ENCODE measurements around the gene METRN.
A peak's percentile ranks its signal among the peaks of the same experiment; 100 is the strongest.

Gene METRN

GRCh38 chr16:677316-678190, 37.4 kb upstream of the METRN start:
- no peak for DNase-seq (ENCODE audit: low spot score)

DNA sequence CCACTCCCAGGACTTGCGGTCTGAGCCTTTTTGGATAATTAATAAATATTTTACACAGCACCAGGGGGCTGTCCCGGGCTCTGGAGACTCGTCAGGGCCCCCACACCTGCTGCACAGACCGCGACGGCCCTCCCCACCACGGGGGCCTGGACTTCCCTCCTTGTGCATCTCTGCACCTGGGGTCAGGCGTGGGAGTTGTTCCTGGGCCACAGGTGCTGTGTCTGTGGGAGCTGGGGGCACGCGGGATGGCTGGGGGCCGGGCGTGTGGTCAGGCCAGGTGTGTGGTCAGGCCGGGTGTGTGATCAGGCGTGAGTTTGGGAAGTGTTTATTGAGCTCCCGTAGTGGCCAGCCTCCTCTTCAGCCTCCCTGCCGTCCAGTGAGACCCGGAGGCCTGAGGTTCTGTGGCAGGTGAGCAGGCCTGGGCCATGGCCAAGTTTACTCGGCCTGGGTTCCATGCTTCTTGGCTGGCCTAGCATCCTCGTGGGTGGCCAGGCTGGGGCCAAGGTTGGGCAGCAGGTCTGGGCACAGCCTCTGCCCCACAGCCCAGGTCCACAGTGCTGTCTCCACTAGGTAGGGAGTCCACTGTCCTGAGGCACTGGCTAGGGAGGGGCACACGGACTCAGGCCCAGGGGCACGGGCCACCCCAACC, 36.6 kb upstream of the METRN start:
- no peak for DNase-seq (ENCODE audit: low spot score)

DNA sequence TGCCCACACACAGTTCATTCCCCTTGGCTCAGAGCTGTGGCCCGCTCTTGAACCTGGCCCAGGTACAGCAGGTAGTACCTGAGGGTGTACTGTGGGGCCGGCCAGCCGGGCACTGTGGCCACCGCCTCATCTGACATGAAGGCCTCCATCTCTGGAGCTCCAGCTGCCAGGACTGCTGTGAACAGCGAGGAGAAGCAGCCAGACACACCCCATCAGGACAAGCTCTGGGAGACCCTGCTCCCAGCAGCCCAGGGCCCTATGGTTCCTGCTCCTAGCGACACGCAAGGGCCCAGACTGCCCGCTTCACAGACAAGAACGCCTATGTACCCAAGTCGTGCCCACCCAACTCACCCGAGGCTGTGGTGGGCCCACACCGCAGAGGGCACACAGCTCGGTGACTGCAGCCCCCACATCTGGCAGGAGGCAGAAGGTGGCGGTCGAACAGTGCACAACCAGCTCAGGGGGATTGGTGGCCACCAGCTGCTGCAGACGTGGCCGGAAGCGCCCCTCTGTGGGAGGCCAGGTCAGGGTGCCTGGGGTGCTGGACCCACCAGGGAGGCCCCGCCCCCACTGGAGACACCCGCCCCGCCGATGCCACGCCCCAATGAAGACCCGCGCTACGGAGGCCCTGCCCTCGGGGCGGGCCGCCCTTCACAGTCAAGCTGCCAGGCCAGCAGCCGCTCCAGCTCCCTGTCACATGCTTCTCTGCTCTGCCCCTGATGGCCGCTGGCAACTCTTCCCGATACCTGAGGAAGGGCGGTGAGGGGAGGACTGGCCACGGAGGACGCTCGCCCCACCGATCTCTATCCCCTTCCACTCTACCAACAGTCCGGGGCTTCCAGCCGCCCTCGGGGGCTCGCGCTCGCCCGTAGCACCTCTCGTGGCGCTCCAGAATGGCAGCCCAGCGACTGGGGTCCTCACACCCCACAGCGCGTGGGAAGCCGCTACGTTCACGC, 35.8 kb upstream of the METRN start:
- peak; percentile 31 for DNase-seq (ENCODE audit: low spot score)

DNA sequence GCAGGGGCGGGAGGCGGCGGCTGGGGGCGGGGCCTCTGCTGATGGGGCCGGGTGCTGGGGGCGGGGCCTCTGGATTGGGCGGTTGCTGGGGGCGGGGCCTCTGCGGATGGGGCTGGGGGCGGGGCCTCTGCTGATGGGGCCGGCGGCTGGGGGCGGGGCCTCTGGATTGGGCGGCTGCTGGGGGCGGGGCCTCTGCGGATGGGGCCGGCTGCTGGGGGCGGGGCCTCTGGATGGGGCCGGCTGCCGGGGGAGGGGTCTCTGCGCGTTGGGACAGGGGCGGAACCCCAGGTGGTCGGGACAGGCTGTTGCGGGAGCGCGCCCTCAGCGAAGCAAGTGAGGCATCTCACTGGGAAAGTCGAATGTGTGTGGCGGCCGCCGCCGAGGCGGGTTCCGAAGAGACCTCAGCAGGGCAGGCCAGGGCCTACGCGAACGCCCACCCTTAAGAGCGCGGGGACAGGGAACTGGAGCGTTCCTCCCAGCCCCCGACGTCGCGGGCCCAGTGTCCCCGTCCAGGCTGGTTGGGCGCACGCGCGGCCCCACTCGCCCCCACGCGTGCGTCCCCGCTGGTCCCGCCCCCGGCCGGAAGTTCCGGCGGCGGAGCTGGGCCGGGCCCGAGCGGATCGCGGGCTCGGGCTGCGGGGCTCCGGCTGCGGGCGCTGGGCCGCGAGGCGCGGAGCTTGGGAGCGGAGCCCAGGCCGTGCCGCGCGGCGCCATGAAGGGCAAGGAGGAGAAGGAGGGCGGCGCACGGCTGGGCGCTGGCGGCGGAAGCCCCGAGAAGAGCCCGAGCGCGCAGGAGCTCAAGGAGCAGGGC, 34.9 kb upstream of the METRN start, which contains the start of gene STUB1:
STUB1 (plus strand) TSS at position 597 of the 811 bp plus-strand sequence; CDS start at position 713, 116 bp downstream.
- DNase-seq (ENCODE audit: low spot score), result peak; percentile 80

- DNase-seq (ENCODE audit: low spot score), result no peak
Measured at GRCh38 chr16:680625-680945, 34.3 kb upstream of the METRN start.

GRCh38 chr16:680967-681745, 33.8 kb upstream of the METRN start:
- DNase-seq (ENCODE audit: low spot score), result no peak

DNA sequence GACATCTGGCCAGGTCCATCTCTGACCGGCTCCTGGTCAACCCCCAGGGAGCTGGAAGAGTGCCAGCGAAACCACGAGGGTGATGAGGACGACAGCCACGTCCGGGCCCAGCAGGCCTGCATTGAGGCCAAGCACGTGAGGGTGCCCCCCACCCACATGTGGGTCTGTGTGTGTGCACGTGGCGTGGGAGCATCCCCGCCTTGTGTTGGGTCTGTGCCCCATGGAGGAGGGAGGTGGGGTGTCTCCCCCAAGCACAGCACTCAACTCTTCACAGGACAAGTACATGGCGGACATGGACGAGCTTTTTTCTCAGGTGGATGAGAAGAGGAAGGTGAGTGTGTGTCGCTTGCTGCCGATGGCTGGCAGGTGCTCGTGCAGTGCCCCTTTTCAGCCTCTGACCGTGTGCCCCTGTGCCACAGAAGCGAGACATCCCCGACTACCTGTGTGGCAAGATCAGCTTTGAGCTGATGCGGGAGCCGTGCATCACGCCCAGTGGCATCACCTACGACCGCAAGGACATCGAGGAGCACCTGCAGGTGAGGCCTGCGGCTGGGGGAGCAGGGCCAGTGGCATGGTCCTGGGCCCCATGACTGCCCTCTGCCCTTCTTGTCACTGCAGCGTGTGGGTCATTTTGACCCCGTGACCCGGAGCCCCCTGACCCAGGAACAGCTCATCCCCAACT, 33.0 kb upstream of the METRN start:
- no peak for DNase-seq (ENCODE audit: low spot score)

GRCh38 chr16:682493-683395, 32.2 kb upstream of the METRN start:
- DNase-seq (ENCODE audit: low spot score), result no peak

DNA sequence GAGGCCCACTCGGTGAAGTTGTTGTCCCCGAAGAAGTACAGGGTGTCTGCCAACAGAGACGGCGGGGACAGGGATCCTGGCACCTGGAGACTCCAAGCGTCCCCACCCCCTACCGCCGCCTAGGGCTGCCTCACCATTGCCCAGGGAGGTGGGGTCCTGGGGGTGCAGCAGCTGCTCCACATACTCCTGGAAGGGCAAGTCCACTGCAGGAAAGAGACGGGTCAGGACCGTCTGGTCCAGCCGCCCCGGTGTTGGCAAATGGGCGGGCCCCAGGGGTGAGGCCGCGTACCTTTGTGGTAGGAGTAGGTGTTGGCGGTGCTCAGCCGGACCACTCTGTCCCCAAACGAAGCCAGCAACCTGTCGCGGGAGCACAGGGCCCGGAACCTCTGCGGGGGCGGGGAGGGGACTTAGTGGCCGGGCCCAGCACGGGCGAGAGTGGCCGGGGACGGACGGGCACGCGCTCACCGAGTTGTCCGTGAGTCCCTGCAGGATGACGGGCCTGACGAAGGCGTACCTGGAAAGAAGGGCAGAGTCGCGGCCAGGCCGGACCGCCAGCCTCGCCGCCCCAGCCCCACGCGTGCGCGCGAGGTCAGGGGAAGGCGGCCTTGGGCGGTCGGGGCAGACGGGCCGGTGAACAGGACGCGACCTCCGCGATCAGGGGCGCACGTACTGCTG, 31.4 kb upstream of the METRN start:
- DNase-seq (ENCODE audit: low spot score), result no peak

- peak; percentile 97 for DNase-seq (ENCODE audit: low spot score)
Measured at GRCh38 chr16:684071-684794, 30.7 kb upstream of the METRN start, which contains the start of gene JMJD8. Gene JMJD8, minus strand, starts transcription at chr16:684334. Its CDS starts 15 bp downstream, at chr16:684319.

- DNase-seq (ENCODE audit: low spot score), result no peak
Measured at GRCh38 chr16:684961-685696, 29.8 kb upstream of the METRN start.

DNA sequence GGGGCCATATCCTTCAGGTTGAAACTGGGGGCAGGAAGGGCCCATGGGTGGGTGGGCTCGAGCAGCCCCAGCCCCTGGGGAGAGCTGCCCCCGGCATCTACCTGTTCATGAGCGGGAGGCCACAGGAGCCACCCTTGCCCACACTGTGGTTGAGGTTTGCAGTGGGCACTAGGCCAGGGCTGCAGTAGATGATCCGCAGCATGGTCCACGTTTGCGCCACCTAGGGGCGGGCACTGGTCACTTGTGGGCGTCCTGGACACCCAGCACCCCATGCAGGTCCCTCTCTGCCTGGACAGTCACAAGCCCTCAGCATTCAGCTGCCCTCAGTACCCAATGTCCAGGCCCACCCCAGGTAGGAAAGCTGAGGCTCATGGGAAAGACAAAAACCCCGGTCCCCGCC, 29.0 kb upstream of the METRN start:
- DNase-seq (ENCODE audit: low spot score), result no peak

DNA sequence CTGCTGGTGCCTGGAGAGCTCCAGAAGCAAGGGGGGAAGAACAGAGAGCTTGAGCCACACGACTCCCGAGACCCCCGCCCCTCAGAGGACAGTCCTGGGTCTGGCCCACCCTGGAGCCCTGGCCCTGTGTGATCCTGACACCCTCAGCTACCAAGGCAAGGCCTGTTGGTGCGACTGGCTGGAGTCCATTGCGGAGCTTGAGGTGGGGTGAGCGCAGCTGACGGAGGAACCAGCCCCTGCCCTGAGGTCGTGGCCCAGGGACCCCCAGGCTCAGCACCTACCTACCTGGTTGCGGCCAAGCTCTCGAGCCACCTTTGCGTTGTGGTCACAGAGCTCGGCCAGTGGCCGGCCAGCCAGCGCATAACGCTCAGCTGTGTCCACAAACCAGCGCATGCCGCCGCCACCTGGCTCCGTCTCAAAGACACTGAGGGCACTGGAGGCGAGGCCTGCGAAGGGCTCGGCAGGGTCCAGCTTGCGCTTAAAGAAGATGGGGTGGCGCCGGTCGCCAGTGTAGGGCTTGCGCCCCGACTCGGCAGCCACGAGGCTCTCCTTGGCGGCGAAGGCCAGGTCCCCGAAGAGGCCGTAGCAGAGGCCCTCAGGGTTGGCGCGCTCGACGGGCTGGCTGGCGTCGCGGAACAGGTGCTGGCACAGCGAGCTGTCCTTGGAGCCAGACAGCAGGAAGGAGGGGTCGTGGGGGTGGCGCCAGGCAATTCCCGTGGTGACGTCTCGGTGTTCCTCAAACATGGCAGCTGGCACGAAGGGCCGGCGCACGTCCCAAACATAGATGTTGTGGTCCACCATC, 28.3 kb upstream of the METRN start:
- DNase-seq (ENCODE audit: low spot score), result no peak

DNA sequence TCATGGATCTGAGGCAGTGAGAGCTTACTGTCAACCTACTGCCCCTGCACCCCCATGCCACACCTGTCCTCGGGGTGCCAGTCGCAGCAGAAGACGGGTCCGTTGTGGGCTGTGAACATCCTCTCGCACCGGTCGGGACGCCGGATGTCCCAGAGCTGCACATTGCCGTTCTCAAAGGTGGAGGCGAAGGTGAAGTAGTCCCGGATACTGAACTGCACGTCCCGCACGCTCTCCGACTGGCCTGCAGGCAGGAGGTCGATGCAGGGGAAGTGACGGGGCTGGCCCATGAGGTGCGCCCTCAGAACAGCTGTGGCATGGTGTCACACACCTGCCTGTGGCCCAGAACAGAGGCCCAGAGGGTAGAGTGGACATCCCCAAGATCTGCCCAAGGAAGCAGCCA, 27.4 kb upstream of the METRN start:
- DNase-seq (ENCODE audit: low spot score), result no peak

DNA sequence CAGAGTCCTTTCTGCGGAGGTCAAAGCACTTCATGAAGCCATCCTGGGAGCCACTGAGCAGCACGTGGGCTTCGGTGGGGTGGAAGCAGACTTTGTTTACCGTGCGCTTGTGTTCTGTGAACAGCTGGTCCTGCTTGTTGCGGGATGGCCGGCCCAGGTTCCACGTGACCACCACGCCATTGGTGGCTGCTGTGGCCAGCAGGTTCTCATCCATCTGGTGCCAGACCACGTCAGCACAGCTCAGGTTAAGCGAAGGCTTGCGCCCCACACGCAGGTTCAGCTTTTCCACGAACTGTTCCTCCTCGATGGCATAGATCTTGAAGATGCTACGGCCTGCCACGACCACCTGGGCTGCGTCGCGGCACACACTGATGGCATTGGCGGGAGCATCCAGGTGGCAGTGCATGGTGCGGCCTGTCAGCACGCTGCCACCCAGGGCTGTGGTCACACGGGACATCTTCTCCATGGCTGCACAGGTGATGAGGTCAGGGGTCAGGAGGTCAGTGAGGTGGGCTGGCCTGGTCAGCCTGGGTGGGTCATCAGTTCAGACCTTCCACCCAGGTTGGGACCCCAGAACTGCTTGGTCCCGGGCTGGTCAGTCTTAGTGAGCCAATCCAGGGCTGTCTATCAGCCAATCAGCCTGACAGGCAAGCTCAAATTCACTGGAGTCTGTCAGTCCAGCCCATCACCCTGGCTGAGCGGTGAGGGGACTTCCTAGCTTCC, 25.6 kb upstream of the METRN start:
- no peak for DNase-seq (ENCODE audit: low spot score)
